Epithelial cell of proximal tubule (primary cell): ENCODE results near the gene KRTAP10-3. TPM values are rescaled to one million over a fixed set of nuclear protein-coding genes. Genes with fewer than 3 reads are reported as not detected.

ENCODE experiments used
- DNase-seq: peaks from one replicate; pipeline ENCODE4 v3.0.0-alpha.2; 2011; ENCODE audit warnings: low read depth
- H3K4me3 ChIP-seq: 2 replicates; pipeline ENCODE4 v1.5.1; 2011; ENCODE audit warnings: low read depth, mild to moderate bottlenecking, low read length
- total RNA-seq: library from RNA; depleted of rRNA; stranded (reverse); fragments of >200 nt; gene quantifications from 2 replicates; pipeline ENCODE4 v1.2.3, GENCODE V29; 2015
- TF ChIP-seq, protein P1 (sequence below): conservative IDR thresholded peaks from 2 replicates; pipeline ENCODE4 v1.5.1; 2012; ENCODE audit warnings: low read depth, mild to moderate bottlenecking, low read length

The KRTAP10-3 gene
- total RNA-seq, 1 donor from 2014 or later = not detected

DNA sequence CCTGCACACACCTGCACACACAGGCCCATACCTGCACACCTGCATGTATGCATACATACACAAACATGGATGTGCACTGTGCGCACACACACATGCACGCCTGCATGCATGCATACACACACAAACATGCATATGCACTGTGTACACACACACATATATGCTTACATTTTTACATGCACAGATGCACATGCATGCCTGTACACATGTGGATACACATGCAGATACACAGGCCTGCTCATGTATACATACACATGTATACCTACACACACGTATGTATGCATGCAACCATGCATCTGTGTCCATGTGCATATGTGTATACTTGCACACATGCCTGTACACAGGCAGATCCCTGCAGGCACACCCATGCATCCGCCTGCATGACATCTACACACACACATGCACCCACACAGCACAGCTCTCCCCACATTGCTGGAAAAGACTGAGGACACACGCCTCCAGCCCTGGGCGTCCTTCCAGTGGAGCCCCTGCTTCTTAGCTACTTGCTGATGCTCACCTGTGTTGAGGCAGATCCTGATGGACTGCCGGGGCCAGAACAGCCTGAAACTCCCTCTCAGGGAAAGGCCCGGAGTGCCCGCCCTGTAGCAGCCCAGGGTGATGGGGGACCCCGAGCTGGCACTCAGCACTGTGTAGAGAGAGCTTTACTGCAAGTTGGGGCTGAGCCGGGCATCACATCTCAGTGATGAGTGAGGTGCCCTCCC, 47.2 kb downstream of the KRTAP10-3 start:
- no peak overlapping the region for H3K4me3 ChIP-seq
- TF ChIP-seq, protein P1, sequence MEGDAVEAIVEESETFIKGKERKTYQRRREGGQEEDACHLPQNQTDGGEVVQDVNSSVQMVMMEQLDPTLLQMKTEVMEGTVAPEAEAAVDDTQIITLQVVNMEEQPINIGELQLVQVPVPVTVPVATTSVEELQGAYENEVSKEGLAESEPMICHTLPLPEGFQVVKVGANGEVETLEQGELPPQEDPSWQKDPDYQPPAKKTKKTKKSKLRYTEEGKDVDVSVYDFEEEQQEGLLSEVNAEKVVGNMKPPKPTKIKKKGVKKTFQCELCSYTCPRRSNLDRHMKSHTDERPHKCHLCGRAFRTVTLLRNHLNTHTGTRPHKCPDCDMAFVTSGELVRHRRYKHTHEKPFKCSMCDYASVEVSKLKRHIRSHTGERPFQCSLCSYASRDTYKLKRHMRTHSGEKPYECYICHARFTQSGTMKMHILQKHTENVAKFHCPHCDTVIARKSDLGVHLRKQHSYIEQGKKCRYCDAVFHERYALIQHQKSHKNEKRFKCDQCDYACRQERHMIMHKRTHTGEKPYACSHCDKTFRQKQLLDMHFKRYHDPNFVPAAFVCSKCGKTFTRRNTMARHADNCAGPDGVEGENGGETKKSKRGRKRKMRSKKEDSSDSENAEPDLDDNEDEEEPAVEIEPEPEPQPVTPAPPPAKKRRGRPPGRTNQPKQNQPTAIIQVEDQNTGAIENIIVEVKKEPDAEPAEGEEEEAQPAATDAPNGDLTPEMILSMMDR = no peak
- no peak for DNase-seq

DNA sequence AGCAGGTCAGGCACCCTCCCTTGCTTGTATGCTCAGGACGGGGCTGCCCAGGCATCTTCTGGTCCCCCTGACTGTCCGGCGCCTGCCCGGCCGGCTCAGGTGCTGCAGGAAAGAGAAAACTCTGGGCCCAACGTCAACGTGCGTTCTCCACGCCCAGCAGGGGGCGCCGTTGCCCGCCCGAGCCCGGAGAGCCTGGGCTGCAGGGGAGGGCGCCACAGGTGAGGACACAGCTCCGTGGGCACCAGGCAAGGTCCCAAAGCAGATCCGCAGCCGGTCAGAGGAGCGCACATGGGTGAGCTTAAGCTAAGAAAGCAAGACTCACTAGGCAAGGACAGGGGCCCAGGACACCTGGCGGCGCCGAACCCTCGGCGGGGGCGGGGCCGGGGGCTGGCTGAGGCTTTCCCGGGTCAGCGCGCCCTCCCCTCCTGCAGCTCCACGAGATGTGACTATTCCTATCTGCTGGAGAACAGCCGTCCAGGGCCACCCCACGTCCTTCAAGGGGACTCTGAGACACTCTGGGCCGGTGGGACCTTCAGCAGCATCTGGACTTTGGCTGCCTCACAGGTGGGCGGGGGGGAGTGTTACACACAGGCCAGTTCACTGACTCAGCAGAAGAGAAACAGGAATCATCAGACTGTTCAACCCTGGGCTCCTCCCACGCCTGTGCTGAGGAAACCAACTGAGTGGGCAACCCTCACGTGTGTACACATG, 47.9 kb downstream of the KRTAP10-3 start:
- TF ChIP-seq, protein P1 = peak; percentile 77
- no peak for DNase-seq
- peak overlapping the region; percentile 30 for H3K4me3 ChIP-seq

DNA sequence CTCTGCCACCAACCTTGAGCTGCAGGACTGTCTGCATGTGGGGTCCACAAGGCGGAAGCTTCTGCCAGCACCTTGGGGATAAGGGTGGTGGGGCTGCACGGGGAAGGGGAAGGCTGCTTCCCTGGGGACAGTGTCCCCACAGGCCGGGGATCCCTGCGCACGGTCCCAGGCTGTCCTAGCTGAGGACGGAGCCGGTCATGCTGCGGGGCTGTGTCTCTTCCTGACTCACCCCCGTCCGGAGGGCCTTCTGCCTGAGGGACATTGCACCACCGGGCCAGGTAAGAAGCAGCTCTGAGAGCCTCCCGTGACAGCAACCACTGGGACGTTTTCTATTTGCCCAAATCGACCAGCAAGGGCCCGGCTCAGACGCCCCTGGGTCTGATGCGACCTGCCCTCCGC, 48.5 kb downstream of the KRTAP10-3 start:
- no peak overlapping the region for H3K4me3 ChIP-seq
- no peak for DNase-seq
- TF ChIP-seq, protein P1 = no peak

DNA sequence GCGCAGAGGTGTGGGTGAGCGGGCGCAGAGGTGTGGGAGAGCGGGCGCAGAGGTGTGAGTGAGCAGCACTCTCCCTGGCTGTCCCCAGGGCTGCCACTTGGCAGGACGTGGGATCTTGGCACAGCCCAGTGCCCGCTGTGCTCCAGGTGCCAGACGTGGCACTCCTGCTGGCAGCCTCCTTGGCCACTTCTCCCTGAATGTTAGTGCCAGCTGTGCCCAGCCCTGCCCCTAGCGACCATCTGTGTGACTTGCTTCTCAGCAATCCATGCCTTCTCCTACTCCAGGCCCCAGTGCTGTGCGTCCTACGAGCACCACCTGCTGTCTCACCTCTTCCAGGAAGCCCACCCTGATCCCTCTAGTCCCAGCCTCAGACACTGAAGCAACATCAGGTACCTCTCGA, 49.1 kb downstream of the KRTAP10-3 start:
- TF ChIP-seq, protein P1 = peak; percentile 28
- no peak for DNase-seq
- no peak overlapping the region for H3K4me3 ChIP-seq

- no peak overlapping the region for H3K4me3 ChIP-seq
- TF ChIP-seq, protein P1 = no peak
- no peak for DNase-seq
Observed at GRCh38 chr21:44508711-44509445, 49.7 kb downstream of the KRTAP10-3 start.

- no peak overlapping the region for H3K4me3 ChIP-seq
- TF ChIP-seq, protein P1 = no peak
- DNase-seq = no peak
Observed at GRCh38 chr21:44508426-44508710, 50.2 kb downstream of the KRTAP10-3 start.

Other genes starting within 250 kb of the KRTAP10-3 start
- 11.2 and 11.4 TPM in 2 replicates for gene CFAP410, start 219.4 kb downstream of the KRTAP10-3 start, total RNA-seq
- 0.52 and 1.7 TPM in 2 replicates for gene TRPM2, start 205.2 kb downstream of the KRTAP10-3 start, total RNA-seq
- 1.0 and 3.0 TPM in 2 replicates for gene LRRC3, start 103.3 kb downstream of the KRTAP10-3 start, total RNA-seq
- gene KRTAP10-1, start 18.6 kb downstream of the KRTAP10-3 start, total RNA-seq = not detected in 2 replicates
- not detected in 2 replicates for gene KRTAP10-2, start 7.3 kb downstream of the KRTAP10-3 start, total RNA-seq
- not detected in 2 replicates for gene KRTAP10-4, start 14.9 kb upstream of the KRTAP10-3 start, total RNA-seq
- not detected in 2 replicates for gene KRTAP10-5, start 21.8 kb upstream of the KRTAP10-3 start, total RNA-seq
- gene KRTAP10-6, start 33.7 kb upstream of the KRTAP10-3 start, total RNA-seq = not detected in 2 replicates
- not detected in 2 replicates for gene KRTAP10-7, start 41.8 kb upstream of the KRTAP10-3 start, total RNA-seq
- not detected in 2 replicates for gene KRTAP10-8, start 53.3 kb upstream of the KRTAP10-3 start, total RNA-seq
- gene KRTAP10-9, start 68.3 kb upstream of the KRTAP10-3 start, total RNA-seq = not detected in 2 replicates
- gene KRTAP10-10, start 78.6 kb upstream of the KRTAP10-3 start, total RNA-seq = not detected in 2 replicates
- gene KRTAP10-11, start 87.6 kb upstream of the KRTAP10-3 start, total RNA-seq = not detected in 2 replicates
- gene KRTAP12-4, start 95.9 kb upstream of the KRTAP10-3 start, total RNA-seq = not detected in 2 replicates
- gene KRTAP12-3, start 99.1 kb upstream of the KRTAP10-3 start, total RNA-seq = not detected in 2 replicates
- gene KRTAP12-2, start 108.1 kb upstream of the KRTAP10-3 start, total RNA-seq = not detected in 2 replicates
- gene KRTAP12-1, start 123.4 kb upstream of the KRTAP10-3 start, total RNA-seq = not detected in 2 replicates
- not detected in 2 replicates for gene KRTAP10-12, start 138.4 kb upstream of the KRTAP10-3 start, total RNA-seq
- gene TSPEAR, start 152.8 kb upstream of the KRTAP10-3 start, total RNA-seq = not detected in 2 replicates
- 29.6 and 47.2 TPM in 2 replicates for gene UBE2G2, start 243.0 kb upstream of the KRTAP10-3 start, total RNA-seq